Osteoblast (primary cell): ENCODE results near the gene WDR70. TPM values are rescaled to one million over a fixed set of nuclear protein-coding genes. Genes with fewer than 3 reads are reported as not detected.
"Not testable (repeated sequence)": the region's sequence is repeated elsewhere in the genome, so short reads cannot be mapped to it uniquely, and the experiment has no call there.

Source experiments
- DNase-seq: peaks from one replicate; pipeline ENCODE4 v3.0.0; 2011; ENCODE audit warnings: low spot score, mixed read lengths; ENCODE audit not compliant: insufficient read length; ENCODE audit errors: missing footprints
- H2AFZ ChIP-seq: 2 replicates; pipeline ENCODE4 v1.6.0; 2011; ENCODE audit warnings: mild to moderate bottlenecking, low read length
- H3K27ac ChIP-seq: 2 replicates; pipeline ENCODE4 v1.5.1; 2011; ENCODE audit warnings: mild to moderate bottlenecking, low read depth, low read length, moderate library complexity
- H3K27me3 ChIP-seq: 2 replicates; pipeline ENCODE4 v1.6.0; 2012; ENCODE audit warnings: mild to moderate bottlenecking, control low read depth, inconsistent platforms, low read length, moderate library complexity; ENCODE audit not compliant: insufficient read depth
- H3K36me3 ChIP-seq: 2 replicates; pipeline ENCODE4 v1.5.1; 2011; ENCODE audit warnings: mild to moderate bottlenecking, low read length, control low read depth, moderate library complexity; ENCODE audit not compliant: insufficient read depth
- H3K4me1 ChIP-seq: 2 replicates; pipeline ENCODE4 v1.5.1; 2011; ENCODE audit warnings: mild to moderate bottlenecking, low read length, control low read depth, moderate library complexity; ENCODE audit not compliant: insufficient read depth
- H3K4me2 ChIP-seq: 2 replicates; pipeline ENCODE4 v1.6.0; 2011; ENCODE audit warnings: mild to moderate bottlenecking, low read length; ENCODE audit not compliant: insufficient read depth
- H3K4me3 ChIP-seq: fragments of 200-600 bp; sonication (generic); 3 replicates; pipeline ENCODE4 v1.5.1; 2012; ENCODE audit warnings: mild to moderate bottlenecking, low read length, inconsistent platforms; ENCODE audit not compliant: insufficient read depth
- H3K79me2 ChIP-seq: 2 replicates; pipeline ENCODE4 v1.6.0; 2012; ENCODE audit warnings: mild to moderate bottlenecking, low read length, control low read depth, inconsistent platforms; ENCODE audit not compliant: insufficient read depth
- H3K9me3 ChIP-seq: 2 replicates; pipeline ENCODE4 v1.5.1; 2011; ENCODE audit warnings: low read depth, low read length, control low read depth
- H4K20me1 ChIP-seq: 2 replicates; pipeline ENCODE4 v1.6.0; 2012; ENCODE audit warnings: mild to moderate bottlenecking, low read length, control low read depth; ENCODE audit not compliant: insufficient read depth
- CTCF ChIP-seq: IDR thresholded peaks from 2 replicates; pipeline ENCODE4 v1.5.1; 2011; ENCODE audit warnings: mild to moderate bottlenecking, low read depth, low read length, moderate library complexity; ENCODE audit errors: extremely low read depth
- total RNA-seq: library from RNA; depleted of rRNA; stranded (reverse); fragments of >200 nt; gene quantifications from 2 replicates; pipeline ENCODE4 v1.2.3, GENCODE V29; 2012

WDR70 gene
- total RNA-seq, 1 donor: 32.2 TPM

- H3K4me2 ChIP-seq: no peak overlapping the region
- H3K36me3 ChIP-seq: no peaks in the 10 kb centered on the region
- no peaks in the 10 kb centered on the region for H3K79me2 ChIP-seq
- no peak overlapping the region for H2AFZ ChIP-seq
- no peak for TF ChIP-seq CTCF
- H3K4me3 ChIP-seq: no peak overlapping the region
- H3K4me1 ChIP-seq: no peaks in the 10 kb centered on the region
- H3K9me3 ChIP-seq: no peaks in the 10 kb centered on the region
- H4K20me1 ChIP-seq: no peaks in the 10 kb centered on the region
- no peaks in the 10 kb centered on the region for H3K27me3 ChIP-seq
- H3K27ac ChIP-seq: no peak overlapping the region
- no peak for DNase-seq
These were observed 201.0 kb downstream of the WDR70 start for GRCh38 chr5:37580106-37580505.

- Histone ChIP-seq H3K4me2 (no peak overlapping the region), H3K79me2 (no peaks in the 10 kb centered on the region), H3K4me1 (no peaks in the 10 kb centered on the region), H3K27ac (no peak overlapping the region), H2AFZ (no peak overlapping the region), H3K9me3 (no peaks in the 10 kb centered on the region), H4K20me1 (no peaks in the 10 kb centered on the region), H3K36me3 (no peaks in the 10 kb centered on the region), H3K4me3 (no peak overlapping the region), H3K27me3 (no peaks in the 10 kb centered on the region)
- no peak for TF ChIP-seq CTCF
- no peak for DNase-seq
These were observed 203.1 kb downstream of the WDR70 start for GRCh38 chr5:37582202-37582601.

- H3K9me3 ChIP-seq, H3K4me3 ChIP-seq, H3K4me1 ChIP-seq, H2AFZ ChIP-seq, H3K36me3 ChIP-seq, DNase-seq, H3K79me2 ChIP-seq, H3K27ac ChIP-seq, H4K20me1 ChIP-seq, H3K27me3 ChIP-seq, H3K4me2 ChIP-seq: not testable (repeated sequence)
These were observed 214.2 kb downstream of the WDR70 start for GRCh38 chr5:37593292-37593691.

GRCh38 chr5:37594864-37595263, 215.7 kb downstream of the WDR70 start:
- not testable (repeated sequence) for H4K20me1 ChIP-seq, H3K27ac ChIP-seq, H3K27me3 ChIP-seq, H3K4me2 ChIP-seq, H2AFZ ChIP-seq, H3K9me3 ChIP-seq, H3K4me1 ChIP-seq, H3K79me2 ChIP-seq, H3K36me3 ChIP-seq, DNase-seq, H3K4me3 ChIP-seq

- no peak overlapping the region for H2AFZ ChIP-seq
- peaks cover 2% of the 10 kb centered on the region for H4K20me1 ChIP-seq
- no peak for TF ChIP-seq CTCF
- H3K4me1 ChIP-seq: no peaks in the 10 kb centered on the region
- H3K27ac ChIP-seq: no peak overlapping the region
- DNase-seq: no peak
- H3K4me3 ChIP-seq: no peak overlapping the region
- H3K4me2 ChIP-seq: no peak overlapping the region
- H3K36me3 ChIP-seq: no peaks in the 10 kb centered on the region
- no peaks in the 10 kb centered on the region for H3K9me3 ChIP-seq
- H3K79me2 ChIP-seq: no peaks in the 10 kb centered on the region
- H3K27me3 ChIP-seq: no peaks in the 10 kb centered on the region
These were observed 219.6 kb downstream of the WDR70 start for GRCh38 chr5:37598733-37599132.
